ENCODE results near the gene SIPA1L3. TPM values are rescaled to one million over a fixed set of nuclear protein-coding genes. Genes with fewer than 3 reads are reported as not detected.
A peak's percentile ranks its signal among the peaks of the same experiment; 100 is the strongest.

The SIPA1L3 gene
- total RNA-seq, 1 donor from 2014 or later: 8.8 TPM

DNA sequence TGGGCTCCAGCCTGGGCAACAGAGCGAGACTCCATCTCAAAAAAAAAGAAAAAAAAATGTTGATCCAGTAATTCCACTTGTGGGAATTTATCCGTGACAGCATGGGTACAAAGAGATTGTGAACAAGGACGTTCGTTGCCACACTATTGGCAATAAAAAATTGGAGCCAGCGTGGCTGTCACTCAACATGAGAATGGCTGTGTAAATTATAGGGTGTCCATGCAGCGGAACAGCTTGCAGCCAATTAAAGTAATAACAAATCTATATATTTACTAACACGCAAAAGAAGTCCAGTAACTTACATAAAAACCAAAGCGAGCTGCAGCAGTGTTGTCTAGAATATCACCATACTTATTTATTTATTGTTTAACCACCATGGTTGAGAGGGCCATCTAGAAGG, 297.7 kb downstream of the SIPA1L3 start:
- TF ChIP-seq, protein P1, sequence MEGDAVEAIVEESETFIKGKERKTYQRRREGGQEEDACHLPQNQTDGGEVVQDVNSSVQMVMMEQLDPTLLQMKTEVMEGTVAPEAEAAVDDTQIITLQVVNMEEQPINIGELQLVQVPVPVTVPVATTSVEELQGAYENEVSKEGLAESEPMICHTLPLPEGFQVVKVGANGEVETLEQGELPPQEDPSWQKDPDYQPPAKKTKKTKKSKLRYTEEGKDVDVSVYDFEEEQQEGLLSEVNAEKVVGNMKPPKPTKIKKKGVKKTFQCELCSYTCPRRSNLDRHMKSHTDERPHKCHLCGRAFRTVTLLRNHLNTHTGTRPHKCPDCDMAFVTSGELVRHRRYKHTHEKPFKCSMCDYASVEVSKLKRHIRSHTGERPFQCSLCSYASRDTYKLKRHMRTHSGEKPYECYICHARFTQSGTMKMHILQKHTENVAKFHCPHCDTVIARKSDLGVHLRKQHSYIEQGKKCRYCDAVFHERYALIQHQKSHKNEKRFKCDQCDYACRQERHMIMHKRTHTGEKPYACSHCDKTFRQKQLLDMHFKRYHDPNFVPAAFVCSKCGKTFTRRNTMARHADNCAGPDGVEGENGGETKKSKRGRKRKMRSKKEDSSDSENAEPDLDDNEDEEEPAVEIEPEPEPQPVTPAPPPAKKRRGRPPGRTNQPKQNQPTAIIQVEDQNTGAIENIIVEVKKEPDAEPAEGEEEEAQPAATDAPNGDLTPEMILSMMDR (IDR thresholded peaks at IDR 0.05; ENCODE audit: borderline replicate concordance): no peak
- Histone ChIP-seq H3K4me3 (no peak overlapping the region), H3K9me3 (replicated peaks) (no peaks in the 10 kb centered on the region), H3K4me1 (peaks cover 13% of the 10 kb centered on the region), H3K36me3 (peaks cover 70% of the 10 kb centered on the region), H3K27ac (replicated peaks) (no peak overlapping the region), H3K27me3 (ENCODE audit: low read depth) (peaks cover 34% of the 10 kb centered on the region)
- DNase-seq: no peak
- intact Hi-C loops (cut with micrococcal nuclease): no loop called here

DNA sequence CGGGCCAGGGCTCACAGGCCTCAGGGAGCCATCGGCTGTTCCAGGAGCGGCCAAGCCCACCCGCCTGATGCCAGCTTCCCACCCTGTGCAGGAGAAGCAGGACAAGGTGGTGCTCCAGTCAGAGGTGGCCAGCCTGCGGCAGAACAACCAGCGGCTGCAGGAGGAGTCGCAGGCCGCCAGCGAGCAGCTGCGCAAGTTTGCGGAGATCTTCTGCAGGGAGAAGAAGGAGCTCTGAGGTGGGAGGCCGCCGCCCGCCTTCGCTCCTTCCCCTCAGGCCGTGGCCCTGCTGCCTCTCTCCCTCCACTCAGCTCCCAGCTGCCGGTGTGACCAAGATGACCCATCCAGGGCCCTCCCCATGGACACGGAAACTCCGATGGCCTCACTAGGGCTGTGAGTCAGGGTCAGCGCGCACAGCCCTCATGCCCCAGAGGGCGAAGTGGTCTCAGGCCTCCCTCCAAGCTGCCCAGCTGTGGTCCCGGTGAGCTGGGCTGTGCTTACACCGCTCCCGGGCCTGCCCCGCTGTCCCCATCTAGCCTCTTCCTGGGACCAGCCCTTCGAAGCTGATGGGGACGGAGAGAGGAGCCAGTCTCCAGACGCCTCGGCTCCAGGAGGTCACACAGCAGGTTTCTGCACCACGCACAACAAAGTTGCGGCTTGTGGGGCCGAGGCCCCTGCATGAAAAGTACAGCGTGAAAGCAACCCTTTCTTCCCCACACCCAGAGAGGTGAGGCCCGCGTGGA, 299.2 kb downstream of the SIPA1L3 start:
- Histone ChIP-seq H3K27ac (replicated peaks) (no peak overlapping the region), H3K9me3 (replicated peaks) (no peaks in the 10 kb centered on the region), H3K4me1 (peaks cover 27% of the 10 kb centered on the region), H3K4me3 (no peak overlapping the region), H3K36me3 (peaks cover 58% of the 10 kb centered on the region), H3K27me3 (ENCODE audit: low read depth) (peaks cover 48% of the 10 kb centered on the region)
- no peak for DNase-seq
- intact Hi-C loops (cut with micrococcal nuclease): no loop called here
- TF ChIP-seq, protein P1 (IDR thresholded peaks at IDR 0.05; ENCODE audit: borderline replicate concordance): no peak

DNA sequence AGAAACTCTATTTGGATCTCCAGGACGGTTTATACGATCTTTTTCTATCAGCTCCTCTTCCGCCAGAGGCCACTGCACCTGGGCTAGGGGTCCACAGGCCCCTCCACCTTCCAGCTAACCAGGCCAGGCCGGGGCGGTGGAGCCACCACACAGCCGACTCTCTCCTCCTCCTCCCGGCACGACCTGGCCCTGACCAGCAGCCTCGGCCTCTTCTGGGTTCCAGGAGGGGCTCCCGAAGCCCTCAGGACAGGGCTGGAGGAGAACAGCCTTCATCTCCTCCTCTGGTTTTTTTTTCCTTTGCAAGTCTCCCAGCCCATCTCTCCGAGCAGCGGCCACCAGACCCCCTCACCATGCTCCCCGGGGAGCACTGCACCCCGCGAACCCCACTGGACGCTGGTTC, 299.9 kb downstream of the SIPA1L3 start:
- Histone ChIP-seq H3K4me1 (peaks cover 33% of the 10 kb centered on the region), H3K36me3 (peaks cover 51% of the 10 kb centered on the region), H3K4me3 (no peak overlapping the region), H3K27me3 (ENCODE audit: low read depth) (peaks cover 56% of the 10 kb centered on the region), H3K27ac (replicated peaks) (no peak overlapping the region), H3K9me3 (replicated peaks) (no peaks in the 10 kb centered on the region)
- no peak for DNase-seq
- intact Hi-C loops (cut with micrococcal nuclease): no loop called here
- TF ChIP-seq, protein P1 (IDR thresholded peaks at IDR 0.05; ENCODE audit: borderline replicate concordance): no peak

- H3K9me3 ChIP-seq (replicated peaks): no peaks in the 10 kb centered on the region
- TF ChIP-seq, protein P1 (IDR thresholded peaks at IDR 0.05; ENCODE audit: borderline replicate concordance): no peak
- H3K27ac ChIP-seq (replicated peaks): no peak overlapping the region
- H3K27me3 ChIP-seq (ENCODE audit: low read depth): peaks cover 62% of the 10 kb centered on the region
- peaks cover 45% of the 10 kb centered on the region for H3K36me3 ChIP-seq
- no peak for DNase-seq
- H3K4me3 ChIP-seq: no peak overlapping the region
- intact Hi-C loops (cut with micrococcal nuclease): no loop called here
- peaks cover 33% of the 10 kb centered on the region for H3K4me1 ChIP-seq
Measured at GRCh38 chr19:38207543-38207942, 300.5 kb downstream of the SIPA1L3 start.

DNA sequence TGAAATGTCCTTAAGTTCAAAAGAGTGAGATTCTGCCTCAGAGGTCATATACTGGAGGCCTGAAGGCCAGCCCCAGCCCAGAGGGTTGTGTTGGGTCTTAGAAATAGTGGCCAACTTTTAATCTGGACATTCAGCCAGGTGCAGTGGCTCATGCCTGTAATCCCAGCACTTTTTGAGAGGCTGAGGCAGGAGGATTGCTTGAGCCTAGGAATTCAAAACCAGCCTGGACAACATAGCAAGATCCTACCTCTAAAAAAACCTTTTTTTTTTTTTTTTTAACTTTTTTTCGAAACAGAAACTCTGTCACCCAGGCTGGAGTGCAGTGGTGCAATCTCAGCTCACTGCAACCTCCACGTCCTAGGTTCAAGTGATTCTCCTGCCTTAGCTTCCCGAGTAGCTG, 301.6 kb downstream of the SIPA1L3 start:
- intact Hi-C loops (cut with micrococcal nuclease): no loop called here
- peaks cover 34% of the 10 kb centered on the region for H3K36me3 ChIP-seq
- H3K9me3 ChIP-seq (replicated peaks): no peaks in the 10 kb centered on the region
- H3K27me3 ChIP-seq (ENCODE audit: low read depth): peaks cover 71% of the 10 kb centered on the region
- H3K4me1 ChIP-seq: peaks cover 33% of the 10 kb centered on the region
- H3K27ac ChIP-seq (replicated peaks): peak overlapping the region; percentile 83
- no peak overlapping the region for H3K4me3 ChIP-seq
- DNase-seq: no peak
- TF ChIP-seq, protein P1 (IDR thresholded peaks at IDR 0.05; ENCODE audit: borderline replicate concordance): no peak
